IPS-NIHi7 (cell line): ENCODE results near the gene DDI1.

ENCODE experiments used
- DNase-seq: peaks from one replicate; pipeline ENCODE4 v3.0.0; 2012; ENCODE audit warnings: mixed read lengths; ENCODE audit errors: extremely low spot score

Gene DDI1

GRCh38 chr11:104078245-104078644 lies 41.8 kb downstream of the DDI1 start:
- no peak for DNase-seq

- no peak for DNase-seq
These were observed 42.6 kb downstream of the DDI1 start for GRCh38 chr11:104078995-104079394.

GRCh38 chr11:104086621-104087020 lies 50.2 kb downstream of the DDI1 start:
- no peak for DNase-seq
